ENCODE data around the gene IL15.
"Not testable (repeated sequence)": the region's sequence is repeated elsewhere in the genome, so short reads cannot be mapped to it uniquely, and the experiment has no call there.

The IL15 gene

DNA sequence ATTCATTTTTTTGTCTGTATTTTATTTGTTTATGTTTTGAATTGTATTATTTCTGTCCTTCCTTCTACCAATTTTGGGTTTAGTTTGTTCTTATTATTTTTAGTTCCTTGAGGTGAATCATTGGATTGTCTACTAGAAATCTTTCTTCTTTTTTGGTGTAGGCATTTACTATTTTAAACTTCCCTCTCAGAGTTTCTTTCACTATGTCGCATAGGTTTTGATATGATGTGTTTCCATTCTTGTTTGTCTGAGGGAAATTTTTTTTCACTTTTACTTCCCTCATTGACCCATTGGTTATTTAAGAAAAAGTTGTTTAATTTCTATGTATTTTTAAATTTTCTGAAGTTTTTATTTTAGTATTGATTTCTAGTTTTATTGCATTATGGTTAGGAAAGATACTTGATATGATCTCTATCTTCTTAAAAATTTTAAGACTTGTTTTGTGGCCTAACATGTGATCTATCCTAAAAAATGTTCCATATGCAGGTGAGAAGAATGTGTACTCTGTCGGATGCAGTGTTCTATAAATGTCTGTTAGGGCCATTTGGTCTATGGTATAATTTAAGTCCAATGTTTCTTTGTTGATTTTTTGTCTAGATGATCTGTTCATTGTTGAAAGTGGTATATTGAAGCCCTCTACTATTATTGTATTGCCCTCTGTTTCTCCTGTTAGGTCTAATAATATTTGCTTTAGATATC is 68.8 kb downstream of the IL15 start:
- no peak for DNase-seq (ENCODE audit: low spot score)

DNA sequence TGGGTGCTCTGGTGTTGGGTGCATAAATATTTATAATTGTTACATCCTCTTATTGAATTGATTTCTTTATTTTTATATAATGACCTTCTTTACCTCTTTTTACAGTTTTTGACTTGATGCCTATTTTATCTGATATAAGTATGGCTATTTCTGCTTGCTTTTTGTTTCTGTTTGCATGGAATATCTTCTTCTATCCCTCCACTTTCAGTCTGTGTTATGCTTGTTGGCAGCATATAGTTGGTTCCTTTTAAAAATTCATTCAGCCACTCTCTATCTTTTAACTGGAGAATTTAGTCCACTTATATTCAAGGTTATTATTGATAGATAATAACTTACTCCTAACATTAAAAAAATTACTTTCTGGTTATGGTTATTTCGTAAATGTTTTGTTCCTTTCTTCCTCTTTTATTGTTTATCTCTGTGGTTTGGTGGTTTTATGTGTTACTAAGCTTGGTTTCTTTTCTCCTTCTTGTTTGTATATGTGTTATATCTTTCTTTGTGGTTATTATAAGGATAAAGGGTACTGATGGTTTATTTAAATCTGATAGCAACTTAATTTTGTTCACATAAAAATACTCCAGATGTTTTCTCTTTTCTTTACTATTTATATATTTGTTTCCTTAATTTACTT is 69.5 kb downstream of the IL15 start:
- no peak for DNase-seq (ENCODE audit: low spot score)

DNA sequence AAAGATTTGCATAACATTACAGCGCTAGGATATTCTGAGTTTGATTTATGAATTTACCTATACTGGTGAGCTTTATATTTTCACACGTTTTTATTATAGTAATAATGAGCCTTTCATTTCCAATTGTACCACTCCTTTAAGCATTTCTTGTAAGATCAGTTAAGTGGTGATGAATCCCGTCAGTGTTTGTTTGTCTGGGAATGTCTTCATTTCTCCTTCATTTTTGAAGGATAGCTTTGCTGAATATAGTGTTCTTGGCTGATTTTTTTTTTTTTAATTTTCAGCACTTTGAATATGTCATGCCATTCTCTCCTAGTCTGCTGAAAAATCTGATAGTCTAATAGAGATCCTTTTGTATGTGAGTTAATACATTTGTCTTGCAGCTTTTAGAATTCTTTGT is 70.1 kb downstream of the IL15 start:
- no peak for DNase-seq (ENCODE audit: low spot score)

DNA sequence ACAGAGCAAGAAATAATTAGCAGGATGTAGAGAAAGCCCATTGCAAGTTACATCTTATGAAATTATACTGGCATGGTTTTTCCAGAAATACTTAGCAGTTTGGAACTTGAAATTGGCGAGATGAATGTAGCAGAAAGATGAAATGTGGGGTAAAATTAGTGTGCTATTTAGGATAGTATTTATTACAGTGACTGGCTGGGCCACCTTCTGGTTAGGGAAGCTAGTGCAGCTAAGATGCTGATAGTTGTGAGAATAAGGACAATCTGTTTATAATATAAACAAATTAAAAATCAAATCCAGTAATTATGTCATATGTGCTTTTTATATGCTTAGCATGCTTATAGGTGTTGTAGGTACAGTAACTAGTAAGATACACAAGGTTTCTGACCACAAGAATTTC is 74.8 kb downstream of the IL15 start:
- peak; percentile 43 for DNase-seq (ENCODE audit: low spot score)

DNA sequence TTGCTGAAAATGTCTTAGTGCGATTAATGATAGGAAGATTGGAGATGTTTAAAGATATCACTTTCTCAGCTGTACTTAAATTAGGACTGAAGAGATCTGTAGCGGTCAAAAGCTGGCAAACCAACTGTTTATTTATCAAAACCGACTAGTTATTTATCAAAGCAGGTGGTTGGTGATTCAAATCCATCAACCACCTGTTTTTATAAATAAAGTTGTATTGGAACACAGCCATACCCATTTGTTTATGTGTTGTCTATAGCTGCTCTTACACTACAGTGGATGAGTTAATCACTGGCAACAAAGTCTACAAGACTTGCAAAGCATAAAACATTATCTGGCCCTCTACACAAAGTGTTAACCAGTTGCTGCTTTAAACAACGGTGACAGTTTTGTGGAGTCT is 76.8 kb downstream of the IL15 start:
- DNase-seq (ENCODE audit: low spot score) = no peak

DNA sequence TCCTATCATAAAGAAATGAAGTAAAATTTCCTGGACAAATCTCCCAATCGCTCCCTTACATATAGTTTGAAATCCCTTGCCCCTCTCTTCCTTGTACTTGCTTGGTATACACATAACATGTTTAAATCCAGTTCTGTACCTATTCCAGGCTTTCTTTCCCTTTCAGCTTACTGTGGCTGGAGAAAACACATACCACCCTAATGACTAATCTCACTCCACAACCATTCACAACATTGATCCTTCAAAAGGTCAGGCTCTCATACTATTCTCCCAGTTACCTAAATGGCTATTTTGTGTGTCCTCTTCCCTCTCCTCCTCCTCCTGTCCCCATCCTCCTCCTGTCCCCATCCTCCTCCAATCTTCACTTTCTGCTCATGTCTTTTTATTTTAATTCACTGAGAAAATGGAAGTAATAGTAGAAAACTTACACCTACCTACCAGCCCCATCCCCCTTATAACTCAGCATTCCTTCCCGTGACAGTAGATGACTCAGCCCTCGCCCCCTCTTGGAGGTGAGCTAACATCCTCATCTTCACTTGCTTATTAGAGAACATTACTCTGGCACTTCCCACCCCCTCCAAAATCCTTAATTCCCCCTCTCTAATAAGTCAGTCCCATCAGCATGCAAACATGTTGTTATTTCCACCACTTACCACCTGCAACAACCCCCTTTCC is 77.5 kb downstream of the IL15 start:
- DNase-seq (ENCODE audit: low spot score) = no peak

DNA sequence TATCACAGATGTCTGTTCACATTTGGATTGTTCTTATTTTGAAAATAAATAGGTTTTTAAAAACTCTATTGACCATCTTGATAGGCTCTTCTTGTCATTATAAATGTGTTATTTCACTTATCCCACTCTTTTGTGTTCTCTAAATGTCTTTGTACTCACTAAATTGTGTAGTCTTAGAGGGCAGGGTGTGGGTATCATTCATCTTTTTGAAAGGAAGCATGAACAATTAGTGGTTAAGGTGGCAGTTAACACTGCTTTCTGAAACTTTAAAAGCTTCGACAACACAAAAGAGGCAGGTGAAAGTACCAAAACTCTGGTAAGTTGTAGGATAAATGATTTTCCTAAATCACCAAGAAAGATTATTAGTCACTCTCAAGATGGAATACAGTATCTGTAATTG is 83.2 kb downstream of the IL15 start:
- DNase-seq (ENCODE audit: low spot score) = no peak

DNA sequence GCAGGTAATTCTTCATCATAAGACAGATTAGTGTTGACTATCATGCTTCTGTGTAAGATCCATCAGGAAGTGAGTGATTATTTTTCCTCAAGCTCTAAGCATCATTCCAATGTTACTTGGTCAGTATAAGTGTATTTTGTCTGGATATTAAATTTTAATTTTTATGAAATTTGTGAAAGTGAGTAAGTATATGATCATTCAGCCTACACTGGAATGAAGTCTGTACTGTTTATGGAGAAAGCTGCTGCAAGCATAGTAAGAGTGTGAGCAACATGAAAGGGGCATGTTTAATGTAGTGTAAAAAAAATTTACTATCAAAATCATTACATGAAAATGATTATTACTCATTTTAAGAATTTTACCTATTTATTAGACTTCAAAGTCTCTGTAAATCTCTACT is 84.8 kb downstream of the IL15 start:
- DNase-seq (ENCODE audit: low spot score) = no peak

DNA sequence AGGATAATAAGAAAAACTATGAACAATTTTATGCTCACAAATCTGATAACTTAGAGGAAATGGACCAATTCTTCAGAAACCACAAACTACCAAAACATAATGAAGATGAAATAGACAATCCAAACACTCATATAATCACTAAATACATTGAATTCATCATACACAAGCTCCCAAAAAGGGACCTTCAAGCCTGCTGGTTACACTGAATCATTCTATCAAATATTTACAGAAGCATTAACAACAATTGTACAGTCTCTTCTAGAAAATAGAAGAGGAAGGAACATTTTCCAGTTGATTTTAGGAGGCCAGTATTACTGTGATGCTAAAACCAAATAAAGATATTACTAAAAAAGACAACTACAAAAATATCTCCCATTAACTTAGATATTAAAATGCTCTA is 88.3 kb downstream of the IL15 start:
- no peak for DNase-seq (ENCODE audit: low spot score)

DNA sequence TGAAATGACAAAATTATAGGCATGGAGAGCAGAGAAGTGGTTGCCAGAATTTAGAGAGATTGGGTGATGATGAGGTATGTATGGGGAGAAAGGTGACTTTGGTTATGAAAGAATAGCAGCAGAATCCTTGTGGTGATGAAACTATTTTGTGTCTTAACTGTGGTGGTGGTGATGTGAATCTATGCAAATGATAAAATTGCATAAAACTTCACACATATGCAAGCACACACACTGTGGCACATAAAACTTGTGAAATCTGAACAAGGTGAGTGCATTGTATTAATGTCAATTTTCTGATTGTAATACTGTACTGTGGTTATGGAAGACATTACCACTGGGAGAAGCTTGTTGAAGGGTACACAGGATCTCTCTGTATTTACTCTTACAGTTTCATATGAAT is 91.0 kb downstream of the IL15 start:
- no peak for DNase-seq (ENCODE audit: low spot score)

DNA sequence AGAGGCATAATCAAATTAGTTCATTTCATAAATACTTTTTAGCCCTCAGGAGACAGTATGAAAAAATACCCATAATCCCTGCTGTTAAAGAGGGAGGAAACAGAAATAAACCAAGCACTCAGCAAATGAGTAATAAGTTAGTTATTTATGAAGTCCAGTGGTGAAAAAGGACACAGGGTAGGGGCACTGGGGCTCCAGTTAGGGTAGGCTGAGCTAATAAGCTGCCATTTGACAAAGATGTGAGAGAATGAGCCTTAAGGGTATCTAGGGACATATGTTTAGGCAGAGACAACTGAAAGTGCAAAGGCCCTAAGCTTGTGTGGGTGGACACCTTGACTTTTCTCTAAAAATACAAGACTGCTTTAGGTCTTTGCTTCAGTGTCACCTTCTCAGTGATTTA is 94.4 kb downstream of the IL15 start:
- DNase-seq (ENCODE audit: low spot score) = no peak

DNA sequence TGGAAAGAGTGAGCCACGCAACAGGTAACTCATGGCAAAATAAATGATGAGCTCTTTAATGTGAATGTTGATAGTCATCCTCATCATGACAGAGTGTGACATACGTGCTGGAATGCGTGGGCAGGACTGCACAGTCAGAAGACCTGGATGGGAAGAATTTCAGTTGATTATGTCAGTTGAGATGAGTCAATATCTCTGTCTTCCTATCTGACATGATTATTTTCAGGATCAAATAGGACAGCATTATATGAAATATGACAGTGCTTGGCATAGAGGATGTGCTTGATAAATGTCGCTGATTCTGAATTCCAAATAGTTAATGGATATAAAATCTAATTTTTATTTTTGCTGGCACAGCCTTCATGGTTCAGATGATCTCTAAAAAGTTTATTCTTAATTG is 95.1 kb downstream of the IL15 start:
- peak; percentile 18 for DNase-seq (ENCODE audit: low spot score)

DNA sequence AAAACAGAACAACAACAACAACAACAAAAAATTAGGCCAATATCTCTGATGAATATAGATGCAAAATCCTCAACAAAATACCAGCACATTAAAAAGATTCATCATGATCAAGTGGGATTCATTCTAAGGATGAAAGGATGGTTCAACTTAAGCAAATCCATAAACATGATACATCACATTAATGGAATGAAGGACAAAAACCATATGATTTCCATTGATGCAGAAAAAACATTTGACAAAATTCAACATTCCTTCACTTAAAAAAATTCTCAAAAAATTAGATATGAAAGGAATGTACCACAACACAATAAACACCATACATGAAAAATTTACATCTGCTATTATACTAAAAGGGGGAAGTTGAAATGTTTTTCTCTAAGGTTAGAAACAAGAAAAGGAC is 103.3 kb downstream of the IL15 start:
- DNase-seq (ENCODE audit: low spot score) = no peak

DNA sequence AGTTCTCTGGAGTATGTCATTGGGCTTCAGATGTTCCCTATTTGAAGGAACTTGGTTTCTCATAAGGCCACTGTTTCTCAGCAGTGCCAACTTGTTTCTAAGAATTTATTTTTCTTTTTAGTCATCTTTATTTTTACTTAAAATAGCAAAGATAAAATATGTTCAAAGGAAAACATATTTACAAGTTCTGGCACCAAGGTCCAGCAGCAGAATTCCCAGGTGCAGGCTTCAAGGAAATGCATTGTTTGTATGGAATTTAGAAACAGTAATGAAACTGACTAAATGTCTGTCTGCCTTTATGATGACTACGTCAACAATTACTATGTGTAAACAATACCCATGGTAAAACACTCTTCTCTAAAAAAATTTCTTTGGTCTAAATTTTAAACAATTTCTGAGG is 109.6 kb downstream of the IL15 start:
- no peak for DNase-seq (ENCODE audit: low spot score)

DNA sequence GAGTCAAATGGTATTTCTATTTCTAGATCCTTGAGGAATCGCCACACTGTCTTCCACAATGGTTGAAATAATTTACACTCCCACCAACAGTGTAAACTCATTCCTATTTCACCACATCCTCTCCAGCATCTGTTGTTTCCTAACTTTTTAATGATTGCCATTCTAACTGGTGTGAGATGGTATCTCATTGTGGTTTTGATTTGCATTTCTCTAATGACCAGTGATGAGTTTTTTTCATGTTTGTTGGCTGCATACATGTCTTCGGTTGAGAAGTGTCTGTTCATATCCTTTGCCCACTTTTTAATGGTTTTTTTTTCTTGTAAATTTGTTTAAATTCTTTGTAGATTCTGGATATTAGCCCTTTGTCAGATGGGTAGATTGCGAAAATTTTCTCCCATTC is 115.4 kb downstream of the IL15 start:
- DNase-seq (ENCODE audit: low spot score) = not testable (repeated sequence)

DNA sequence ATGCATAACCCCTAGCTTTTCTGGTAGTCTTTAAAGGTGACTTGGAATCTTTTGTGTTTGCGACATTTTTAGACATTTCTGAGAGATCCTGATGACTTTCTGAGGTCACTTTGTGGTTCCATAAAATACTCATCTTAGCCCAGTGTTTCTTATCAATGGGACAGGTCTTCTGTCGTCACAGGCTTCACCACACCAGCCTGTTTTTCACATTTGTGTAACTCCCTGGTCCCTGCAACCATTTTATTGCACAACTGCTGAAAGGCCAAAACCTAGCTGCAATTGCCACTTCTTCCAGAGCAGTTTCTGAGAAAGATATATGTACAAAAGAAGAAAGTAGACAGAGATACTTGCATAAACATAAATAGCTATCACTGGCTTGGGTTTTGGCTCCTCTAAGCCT is 120.9 kb downstream of the IL15 start:
- no peak for DNase-seq (ENCODE audit: low spot score)

DNA sequence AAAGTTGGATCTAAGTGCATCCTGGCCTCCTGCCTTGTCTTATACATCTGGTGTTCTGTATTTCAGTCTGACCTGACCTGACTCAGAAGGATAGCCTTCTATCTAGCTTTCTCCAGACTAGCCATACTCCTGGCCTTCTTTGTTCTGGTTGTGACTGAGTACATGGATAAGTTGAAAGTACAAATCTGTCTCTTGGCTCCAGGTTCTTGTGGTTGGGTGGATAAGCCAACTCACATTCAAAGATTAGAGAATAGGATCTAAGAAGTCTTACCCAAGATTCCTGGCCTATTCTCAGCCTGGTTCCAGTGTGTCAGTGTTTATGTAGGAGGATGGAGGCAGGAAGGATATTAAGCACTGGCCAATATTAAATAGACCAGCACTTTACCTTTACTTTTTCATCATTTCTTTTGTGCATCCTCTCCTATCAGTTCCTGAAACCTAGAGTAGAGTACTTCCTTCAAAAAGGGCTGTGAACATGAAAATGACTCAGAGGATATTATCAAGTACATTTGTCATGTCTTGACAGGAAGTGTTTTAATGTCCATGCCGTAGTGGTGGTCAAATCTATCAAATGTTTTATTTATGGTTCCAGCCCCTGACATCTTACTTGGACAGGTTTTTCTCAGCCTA is 123.5 kb downstream of the IL15 start:
- no peak for DNase-seq (ENCODE audit: low spot score)

DNA sequence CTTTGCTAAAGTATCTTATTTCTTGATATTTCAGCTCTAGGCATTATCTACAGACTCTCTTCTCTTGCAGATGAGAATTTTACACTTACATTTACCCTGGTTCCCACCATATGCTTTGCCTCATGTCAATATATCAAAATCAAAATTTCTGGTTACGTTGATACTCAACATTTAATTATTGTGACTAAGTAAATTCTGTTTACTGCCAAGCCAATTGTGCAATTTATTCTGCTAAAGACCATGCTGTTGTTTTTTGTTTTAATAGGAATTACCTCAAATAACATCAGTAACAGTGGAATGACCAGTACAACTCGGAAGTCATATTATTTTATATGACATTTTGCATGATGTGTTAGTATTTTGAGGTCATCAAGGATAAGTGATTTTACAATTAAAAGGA is 125.5 kb downstream of the IL15 start:
- DNase-seq (ENCODE audit: low spot score) = no peak

DNA sequence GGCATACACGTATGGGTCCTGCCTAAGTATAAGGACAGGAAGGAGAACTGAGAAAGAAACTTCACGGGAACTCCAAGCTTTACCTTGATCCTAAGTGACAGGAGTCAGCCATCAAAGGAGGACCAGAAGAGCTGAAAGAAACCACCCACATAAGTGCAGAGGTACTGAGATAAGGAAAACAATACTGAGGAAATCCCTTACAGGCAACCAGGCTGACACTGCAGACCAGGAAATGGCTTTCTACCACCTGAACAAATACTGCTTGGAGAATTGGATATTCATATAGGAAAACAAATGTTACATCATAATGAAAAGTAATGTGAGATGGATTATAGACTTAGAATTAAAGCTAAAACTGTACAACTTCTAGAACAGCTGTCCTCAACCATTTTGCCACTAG is 127.0 kb downstream of the IL15 start:
- DNase-seq (ENCODE audit: low spot score) = no peak

DNA sequence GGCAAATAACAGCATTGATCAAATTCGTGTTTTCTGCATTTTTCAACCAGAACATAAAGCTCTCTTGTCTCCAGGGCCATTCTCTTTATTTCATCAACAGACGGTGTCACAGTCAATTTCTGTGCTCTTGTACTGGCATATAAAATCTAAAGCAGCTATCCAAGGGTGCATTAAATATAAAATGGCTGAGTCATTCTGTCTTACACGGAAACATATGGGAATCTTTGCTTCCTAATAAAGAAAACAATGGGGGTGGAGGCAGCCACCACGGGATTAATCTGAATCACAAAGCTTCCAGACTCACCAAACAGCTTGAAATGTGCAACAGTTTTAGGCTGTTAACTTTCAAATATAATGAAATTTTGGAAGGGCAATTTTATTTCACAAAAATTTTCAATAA is 132.6 kb downstream of the IL15 start:
- DNase-seq (ENCODE audit: low spot score) = no peak

DNA sequence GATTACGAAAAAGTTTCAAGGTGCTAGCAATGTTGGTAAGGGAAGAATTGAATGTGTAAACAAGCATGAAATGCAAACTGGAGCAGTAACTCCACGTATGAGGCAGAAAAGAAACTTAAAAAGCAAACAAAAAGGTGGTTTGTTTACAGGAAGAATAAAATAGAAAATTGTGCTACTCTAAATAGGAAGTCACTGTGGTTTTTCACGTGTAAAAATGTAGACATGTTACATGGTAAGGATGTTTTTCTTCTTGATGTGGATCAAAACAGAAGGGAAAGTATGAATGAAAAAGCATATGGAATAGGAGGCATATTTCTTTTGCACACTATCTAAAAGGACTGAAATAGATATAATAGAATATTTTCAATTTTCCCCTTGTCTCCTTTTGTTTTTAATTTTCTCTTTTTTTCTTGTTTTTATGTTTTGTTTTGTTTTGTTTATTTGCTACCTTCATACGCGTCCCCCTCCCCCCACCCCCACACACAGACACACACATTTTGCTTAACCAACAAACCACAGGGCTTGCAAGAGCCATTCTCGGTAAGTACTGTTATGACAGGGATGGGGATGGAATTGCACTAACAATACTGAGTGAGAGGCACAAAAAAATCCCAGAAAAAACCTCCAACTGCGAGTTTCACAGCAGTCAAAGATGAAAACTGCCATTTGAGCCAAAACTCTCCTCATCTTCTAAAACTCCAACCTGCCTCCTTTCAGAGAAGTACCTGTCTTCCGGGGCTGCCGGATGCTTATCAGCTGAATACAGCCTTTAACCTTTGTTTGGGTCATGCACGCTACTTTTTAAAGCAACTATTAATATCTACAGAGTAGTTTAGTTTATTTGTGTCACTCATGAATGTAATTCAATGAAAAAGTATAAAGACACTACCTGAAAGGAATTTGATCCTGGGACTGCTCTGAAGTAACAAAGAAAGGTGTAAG is 135.8 kb downstream of the IL15 start:
- no peak for DNase-seq (ENCODE audit: low spot score)

DNA sequence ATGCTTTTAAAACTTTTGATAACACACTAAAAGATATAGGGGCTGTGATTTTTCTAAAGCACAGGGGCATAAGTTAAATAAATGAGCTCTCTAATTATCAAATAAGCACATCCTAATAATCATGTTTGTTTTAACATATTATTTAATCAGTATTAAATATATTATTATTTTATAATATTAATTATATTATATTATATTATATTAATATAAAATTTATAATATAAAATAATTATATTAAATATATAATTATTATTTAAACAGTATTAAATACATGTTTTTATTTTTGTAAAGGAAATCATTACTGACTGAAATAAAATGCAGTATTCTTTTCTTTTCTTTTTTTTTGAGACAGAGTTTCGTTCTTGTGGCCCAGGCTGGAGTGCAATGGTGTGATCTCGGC is 136.5 kb downstream of the IL15 start:
- DNase-seq (ENCODE audit: low spot score) = no peak
